Heart left ventricle (tissue), 13 donors: Measurements from ENCODE around the gene MARCO.
"Not testable (repeated sequence)": the region's sequence is repeated elsewhere in the genome, so short reads cannot be mapped to it uniquely, and the experiment has no call there.

Experiments
- CTCF ChIP-seq, 12 donors: fragments of 200-600 bp; sonication (generic) in 4 of 12; IDR thresholded peaks; one replicate each; pipeline versions ENCODE4 v1.5.0 to v1.8.0; 2018 to 2022; ENCODE audit warnings: antibody characterized with exemption in 12 of 12, mild to moderate bottlenecking in 5 of 12
- POLR2A ChIP-seq, 2 donors: fragments of 450-650 bp; IDR thresholded peaks; one replicate each; pipeline ENCODE4 v1.6.1; 2017; ENCODE audit warnings: antibody characterized with exemption in 2 of 2, mild to moderate bottlenecking in 2 of 2, moderate library complexity in 2 of 2
- donor health status: ischemic (EF 13 %, LVEDD 7.1; RV severe dilation, severe dysfunction).
- donor health status: DM: no; HTN: yes; CAD: no.
- donor health status: DM: no; HTN: no; CAD: no.
- donor health status: ischemic (EF 25% LVEDD 6.9; RV normal size, moderate dysfunction).
- donor health status: ischemic (EF 25% LVEDD 5.7; RV mildly dilated, moderate dysfunction).
- donor health status: ischemic (EF 35%, LVEDD 5.7; RV mildly dilated, moderate dysfunction).
- donor health status: nonischemic (EF 11% LVEDD 7.7; RV severe dilation, severe dysfunction).
- donor health status: DM: yes; HTN: yes; CAD: no.
- donor health status: PGD.
- donor health status: ischemic (EF 29% LVEDD 5.4; RV normal size, mild dysfunction).
- donor health status: nonischemic (EF 23%, LVEDD 6.1; RV moderate dilation, normal function).

GRCh38 chr2:119037922-119038321 is 95.9 kb downstream of the MARCO start:
- not testable (repeated sequence) for TF ChIP-seq POLR2A, CTCF (IDR thresholded peaks at IDR 0.05)
